Kidney epithelial cell (primary cell): ENCODE measurements around the gene ASPA. TPM values are rescaled to one million over a fixed set of nuclear protein-coding genes. Genes with fewer than 3 reads are reported as not detected.
"Not testable (repeated sequence)": the region's sequence is repeated elsewhere in the genome, so short reads cannot be mapped to it uniquely, and the experiment has no call there.

Experiments used
- DNase-seq: peaks from one replicate; pipeline ENCODE4 v3.0.0-alpha.2; 2010; ENCODE audit warnings: low read depth
- H3K27me3 ChIP-seq: 2 replicates; pipeline ENCODE4 v1.6.0; 2011; ENCODE audit warnings: low read length; ENCODE audit not compliant: control insufficient read depth, insufficient read depth
- H3K36me3 ChIP-seq: 2 replicates; pipeline ENCODE4 v1.5.1; 2011; ENCODE audit warnings: low read length; ENCODE audit not compliant: control insufficient read depth, insufficient read depth
- H3K4me3 ChIP-seq: 2 replicates; pipeline ENCODE4 v1.5.1; 2011; ENCODE audit warnings: low read depth, mild to moderate bottlenecking, control low read depth, low read length
- CTCF ChIP-seq: IDR thresholded peaks from 2 replicates; pipeline ENCODE4 v1.5.1; 2011; ENCODE audit warnings: mild to moderate bottlenecking, moderate library complexity, low read length, control low read depth, inconsistent platforms; ENCODE audit not compliant: insufficient read depth, poor library complexity, severe bottlenecking
- total RNA-seq: library from RNA; depleted of rRNA; stranded (reverse); fragments of >200 nt; gene quantifications from 2 replicates; pipeline ENCODE4 v1.2.3, GENCODE V29; 2015

ASPA gene
- not detected in 2 replicates for total RNA-seq

- TF ChIP-seq CTCF: no peak
- no peaks in the 10 kb centered on the region for H3K27me3 ChIP-seq
- H3K36me3 ChIP-seq: no peaks in the 10 kb centered on the region
- DNase-seq: no peak
- H3K4me3 ChIP-seq: no peak within 1 kb of the TSS
Measured at GRCh38 chr17:3475812-3476610, at the start of gene ASPA. ASPA (plus strand) TSS chr17:3475997; CDS start chr17:3476160, 163 bp downstream.

GRCh38 chr17:3433215-3433614 is 42.6 kb upstream of the ASPA start:
- not testable (repeated sequence) for DNase-seq, H3K27me3 ChIP-seq, H3K36me3 ChIP-seq, H3K4me3 ChIP-seq

GRCh38 chr17:3433741-3434140 is 42.1 kb upstream of the ASPA start, which contains the start of gene OR1E2:
OR1E2 (minus strand) TSS chr17:3433841; CDS start chr17:3433841, 0 bp downstream.
- DNase-seq: no peak
- no peaks in the 10 kb centered on the region for H3K36me3 ChIP-seq
- H3K4me3 ChIP-seq: no peak within 1 kb of the TSS
- no peak for TF ChIP-seq CTCF
- no peaks in the 10 kb centered on the region for H3K27me3 ChIP-seq

- Histone ChIP-seq H3K4me3 (no peak overlapping the region), H3K27me3 (no peaks in the 10 kb centered on the region), H3K36me3 (no peaks in the 10 kb centered on the region)
- TF ChIP-seq CTCF: no peak
- no peak for DNase-seq
Measured at GRCh38 chr17:3438368-3438767, 37.4 kb upstream of the ASPA start.

GRCh38 chr17:3440451-3440850 is 35.3 kb upstream of the ASPA start:
- no peak for TF ChIP-seq CTCF
- DNase-seq: no peak
- Histone ChIP-seq H3K36me3 (no peaks in the 10 kb centered on the region), H3K4me3 (no peak overlapping the region), H3K27me3 (no peaks in the 10 kb centered on the region)

GRCh38 chr17:3447625-3448024 is 28.2 kb upstream of the ASPA start:
- no peak for DNase-seq
- no peaks in the 10 kb centered on the region for H3K36me3 ChIP-seq
- H3K27me3 ChIP-seq: no peaks in the 10 kb centered on the region
- H3K4me3 ChIP-seq: no peak overlapping the region
- TF ChIP-seq CTCF: no peak
